Panc1 (cell line): Measurements from ENCODE around the gene GOLGB1. TPM values are rescaled to one million over a fixed set of nuclear protein-coding genes. Genes with fewer than 3 reads are reported as not detected.
"Not testable (repeated sequence)": the region's sequence is repeated elsewhere in the genome, so short reads cannot be mapped to it uniquely, and the experiment has no call there.

Experiments
- ATAC-seq: fragments of 200-7000 bp; cut with Tn5 transposase; 2 replicates; pipeline ENCODE4 v1.9.1; 2020; ENCODE audit warnings: mild to moderate bottlenecking, moderate library complexity
- BruUV-seq: library from RNA; stranded (reverse); fragments of 400-500 nt; replicated peaks from 2 replicates; lab custom pipeline; 2021; lab: Mats Ljungman, UMichigan
- CTCF ChIA-PET: fragments of 300-600 bp; sonication (Branson Sonifier 250); formaldehyde crosslinking; loops from one replicate; lab custom pipeline; 2022; ENCODE audit warnings: antibody characterized with exemption; lab: Charles Lee
- POLR2A ChIA-PET: fragments of 300-600 bp; sonication (Branson Sonifier 250); formaldehyde crosslinking; loops from one replicate; lab custom pipeline; 2022; ENCODE audit warnings: antibody characterized with exemption; lab: Charles Lee
- DNase-seq: peaks from one replicate; pipeline ENCODE4 v3.0.0-alpha.2; 2010; ENCODE audit warnings: low read depth, low spot score
- H3K27ac ChIP-seq: 2 replicates; pipeline ENCODE4 v1.5.1; 2011; ENCODE audit warnings: mild to moderate bottlenecking, low read length, inconsistent platforms
- H3K27me3 ChIP-seq: fragments of 200-500 bp; sonication (Bioruptor generic); 2 replicates; pipeline ENCODE4 v1.6.0; 2014; ENCODE audit warnings: low read length, inconsistent platforms; ENCODE audit not compliant: control insufficient read depth, insufficient read depth
- H3K36me3 ChIP-seq: fragments of 200-500 bp; sonication (Bioruptor generic); 2 replicates; pipeline ENCODE4 v1.5.1; 2014; ENCODE audit warnings: inconsistent platforms, mild to moderate bottlenecking, low read length, moderate library complexity; ENCODE audit not compliant: control insufficient read depth, insufficient read depth
- H3K4me1 ChIP-seq: 2 replicates; pipeline ENCODE4 v1.5.1; 2011; ENCODE audit warnings: inconsistent platforms, mild to moderate bottlenecking, low read length, moderate library complexity; ENCODE audit not compliant: control insufficient read depth, insufficient read depth
- H3K4me3 ChIP-seq, 2 experiments: 2 replicates each; pipeline ENCODE4 v1.5.1; 2011 to 2012; ENCODE audit warnings: low read depth in 2 of 2, low read length in 2 of 2, mild to moderate bottlenecking in 2 of 2, inconsistent platforms in 1 of 2, moderate library complexity in 1 of 2
- H3K9me3 ChIP-seq: fragments of 200-500 bp; sonication (Bioruptor generic); 2 replicates; pipeline ENCODE4 v1.5.1; 2014; ENCODE audit warnings: low read depth, mild to moderate bottlenecking, inconsistent platforms, low read length, moderate library complexity; ENCODE audit not compliant: control insufficient read depth, insufficient read depth
- POLR2AphosphoS5 ChIP-seq: IDR thresholded peaks from 2 replicates; pipeline ENCODE4 v1.6.1; 2012; ENCODE audit warnings: mild to moderate bottlenecking, low read depth, low read length, moderate library complexity
- SIN3A ChIP-seq: IDR thresholded peaks from 2 replicates; pipeline ENCODE4 v1.6.1; 2012; ENCODE audit warnings: low read depth, mild to moderate bottlenecking, low read length, moderate library complexity, borderline replicate concordance; ENCODE audit not compliant: insufficient read depth
- TCF7L2 ChIP-seq: IDR thresholded peaks from 2 replicates; pipeline ENCODE4 v1.6.1; 2011; ENCODE audit warnings: mild to moderate bottlenecking, low read depth, low read length, inconsistent platforms
- in situ Hi-C: cut with HindIII; loops from 2 replicates; pipeline ENCODE4 v1.10.0; 2016; ENCODE audit warnings: low sequenced_read_pairs, low pct_unique_long_range_greater_than_20kb
- intact Hi-C: fragments of 100-400 bp; cut with micrococcal nuclease; formaldehyde crosslinking; loops from one replicate; pipeline ENCODE4 v1.10.0; 2022; ENCODE audit not compliant: unreplicated experiment
- total RNA-seq: library from RNA; stranded (reverse); gene quantifications from one replicate; pipeline ENCODE4 v1.2.1, GENCODE V29; 2021; ENCODE audit not compliant: unreplicated experiment
- TF ChIP-seq, protein P1 (sequence below): fragments of 450-650 bp; IDR thresholded peaks from 2 replicates; pipeline ENCODE4 v1.5.1; 2017; ENCODE audit warnings: mild to moderate bottlenecking
- TF ChIP-seq, protein P2 (sequence below), 2 experiments: IDR thresholded peaks; 2 replicates each; pipeline ENCODE4 v1.6.1; 2011 to 2012; ENCODE audit warnings: low read depth in 2 of 2, control low read depth in 1 of 2, low read length in 1 of 2, mild to moderate bottlenecking in 1 of 2, moderate library complexity in 1 of 2; ENCODE audit not compliant: insufficient read depth in 1 of 2

GOLGB1 gene
- total RNA-seq, 1 experiment from 2014 or later: 49.7 TPM

DNA sequence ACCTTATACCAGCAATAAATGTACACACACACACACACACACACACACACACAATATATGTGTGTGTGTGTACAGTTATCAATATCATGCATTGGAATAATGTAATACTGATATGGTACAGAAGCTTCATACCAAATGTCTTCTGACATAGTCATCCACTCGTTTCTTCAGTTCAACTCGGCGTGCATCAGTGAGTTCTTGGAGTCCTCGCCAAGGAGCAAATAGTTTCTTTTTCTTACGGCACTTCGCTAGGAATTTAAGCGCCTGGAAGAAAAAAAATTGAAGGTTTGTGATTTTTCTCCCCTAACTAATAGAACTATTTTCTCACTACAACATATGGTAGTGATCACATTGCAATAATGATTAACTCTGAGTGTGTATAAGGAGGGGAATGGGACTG lies 32.1 kb upstream of the GOLGB1 start:
- ATAC-seq (no peak), DNase-seq (no peak)
- Histone ChIP-seq H3K9me3 (no peaks in the 10 kb centered on the region), H3K27me3 (no peaks in the 10 kb centered on the region), H3K4me3 (no peak overlapping the region), H3K4me1 (no peaks in the 10 kb centered on the region), H3K36me3 (peaks cover 20% of the 10 kb centered on the region), H3K27ac (no peak overlapping the region)
- POLR2A ChIA-PET: interaction anchor here (0.7 kb wide), 1 partner anchor 31 kb away, joined by 3 read pairs; no protein-coding TSS in a partner anchor
- BruUV-seq: no TSS peak
- CTCF ChIA-PET: no interaction called here
- TF ChIP-seq SIN3A (no peak), POLR2AphosphoS5 (no peak), TCF7L2 (no peak)
- TF ChIP-seq, protein P1, sequence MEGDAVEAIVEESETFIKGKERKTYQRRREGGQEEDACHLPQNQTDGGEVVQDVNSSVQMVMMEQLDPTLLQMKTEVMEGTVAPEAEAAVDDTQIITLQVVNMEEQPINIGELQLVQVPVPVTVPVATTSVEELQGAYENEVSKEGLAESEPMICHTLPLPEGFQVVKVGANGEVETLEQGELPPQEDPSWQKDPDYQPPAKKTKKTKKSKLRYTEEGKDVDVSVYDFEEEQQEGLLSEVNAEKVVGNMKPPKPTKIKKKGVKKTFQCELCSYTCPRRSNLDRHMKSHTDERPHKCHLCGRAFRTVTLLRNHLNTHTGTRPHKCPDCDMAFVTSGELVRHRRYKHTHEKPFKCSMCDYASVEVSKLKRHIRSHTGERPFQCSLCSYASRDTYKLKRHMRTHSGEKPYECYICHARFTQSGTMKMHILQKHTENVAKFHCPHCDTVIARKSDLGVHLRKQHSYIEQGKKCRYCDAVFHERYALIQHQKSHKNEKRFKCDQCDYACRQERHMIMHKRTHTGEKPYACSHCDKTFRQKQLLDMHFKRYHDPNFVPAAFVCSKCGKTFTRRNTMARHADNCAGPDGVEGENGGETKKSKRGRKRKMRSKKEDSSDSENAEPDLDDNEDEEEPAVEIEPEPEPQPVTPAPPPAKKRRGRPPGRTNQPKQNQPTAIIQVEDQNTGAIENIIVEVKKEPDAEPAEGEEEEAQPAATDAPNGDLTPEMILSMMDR: no peak
- TF ChIP-seq, protein P2, sequence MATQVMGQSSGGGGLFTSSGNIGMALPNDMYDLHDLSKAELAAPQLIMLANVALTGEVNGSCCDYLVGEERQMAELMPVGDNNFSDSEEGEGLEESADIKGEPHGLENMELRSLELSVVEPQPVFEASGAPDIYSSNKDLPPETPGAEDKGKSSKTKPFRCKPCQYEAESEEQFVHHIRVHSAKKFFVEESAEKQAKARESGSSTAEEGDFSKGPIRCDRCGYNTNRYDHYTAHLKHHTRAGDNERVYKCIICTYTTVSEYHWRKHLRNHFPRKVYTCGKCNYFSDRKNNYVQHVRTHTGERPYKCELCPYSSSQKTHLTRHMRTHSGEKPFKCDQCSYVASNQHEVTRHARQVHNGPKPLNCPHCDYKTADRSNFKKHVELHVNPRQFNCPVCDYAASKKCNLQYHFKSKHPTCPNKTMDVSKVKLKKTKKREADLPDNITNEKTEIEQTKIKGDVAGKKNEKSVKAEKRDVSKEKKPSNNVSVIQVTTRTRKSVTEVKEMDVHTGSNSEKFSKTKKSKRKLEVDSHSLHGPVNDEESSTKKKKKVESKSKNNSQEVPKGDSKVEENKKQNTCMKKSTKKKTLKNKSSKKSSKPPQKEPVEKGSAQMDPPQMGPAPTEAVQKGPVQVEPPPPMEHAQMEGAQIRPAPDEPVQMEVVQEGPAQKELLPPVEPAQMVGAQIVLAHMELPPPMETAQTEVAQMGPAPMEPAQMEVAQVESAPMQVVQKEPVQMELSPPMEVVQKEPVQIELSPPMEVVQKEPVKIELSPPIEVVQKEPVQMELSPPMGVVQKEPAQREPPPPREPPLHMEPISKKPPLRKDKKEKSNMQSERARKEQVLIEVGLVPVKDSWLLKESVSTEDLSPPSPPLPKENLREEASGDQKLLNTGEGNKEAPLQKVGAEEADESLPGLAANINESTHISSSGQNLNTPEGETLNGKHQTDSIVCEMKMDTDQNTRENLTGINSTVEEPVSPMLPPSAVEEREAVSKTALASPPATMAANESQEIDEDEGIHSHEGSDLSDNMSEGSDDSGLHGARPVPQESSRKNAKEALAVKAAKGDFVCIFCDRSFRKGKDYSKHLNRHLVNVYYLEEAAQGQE (IDR thresholded peaks at IDR 0.05; ENCODE audit: insufficient read depth in 1 of 2, low read depth in 2 of 2, low read length in 1 of 2): no peak
- in situ Hi-C loops: no loop called here
- intact Hi-C loops: no loop called here

DNA sequence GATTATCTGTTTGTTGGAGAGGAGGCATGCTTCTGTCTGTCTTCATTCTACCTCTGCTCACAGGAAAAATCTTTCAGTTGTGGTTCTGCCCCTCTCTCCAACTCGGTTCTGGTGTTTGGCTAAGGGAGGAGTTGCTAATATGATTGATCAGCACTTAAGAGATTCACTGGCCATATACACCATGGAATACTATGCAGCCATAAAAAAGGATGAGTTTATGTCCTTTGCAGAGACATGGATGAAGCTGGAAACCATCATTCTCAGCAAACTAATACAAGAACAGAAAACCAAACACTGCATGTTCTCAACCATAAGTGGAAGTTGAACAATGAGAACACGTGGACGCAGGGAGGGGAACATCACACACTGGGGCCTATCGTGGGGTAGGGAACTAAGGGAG lies 25.6 kb upstream of the GOLGB1 start:
- H3K9me3 ChIP-seq, intact Hi-C loops, BruUV-seq, H3K4me3 ChIP-seq, H3K36me3 ChIP-seq, H3K27ac ChIP-seq, DNase-seq, POLR2A ChIA-PET, in situ Hi-C loops, H3K4me1 ChIP-seq, CTCF ChIA-PET, ATAC-seq, H3K27me3 ChIP-seq: not testable (repeated sequence)

DNA sequence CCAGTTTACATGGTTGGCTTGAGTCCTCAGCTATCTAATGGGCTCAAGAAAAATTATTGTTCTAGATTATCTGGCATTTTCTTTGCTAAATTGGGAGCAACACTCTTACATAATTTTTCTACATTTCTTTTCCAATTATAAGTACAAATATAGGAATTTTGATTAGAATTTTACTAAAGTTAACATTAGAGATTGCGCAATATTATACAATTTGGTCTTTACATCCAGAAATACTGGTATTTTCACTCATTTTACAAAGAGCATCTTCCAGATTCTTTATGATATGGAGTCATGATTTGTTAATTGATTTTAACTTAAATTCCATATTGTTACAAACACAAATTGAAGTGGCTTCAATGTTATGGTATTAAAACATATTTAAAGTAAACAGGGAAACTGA lies 19.7 kb upstream of the GOLGB1 start:
- no peak for ATAC-seq
- no peak for DNase-seq
- Histone ChIP-seq H3K4me3 (no peak overlapping the region), H3K4me1 (no peaks in the 10 kb centered on the region), H3K36me3 (peaks cover 9% of the 10 kb centered on the region; the same call in 1 of the 2 replicates), H3K27me3 (no peaks in the 10 kb centered on the region), H3K27ac (no peak overlapping the region), H3K9me3 (no peaks in the 10 kb centered on the region)
- TF ChIP-seq TCF7L2: no peak
- TF ChIP-seq POLR2AphosphoS5: no peak
- TF ChIP-seq, protein P1: no peak
- TF ChIP-seq, protein P2 (IDR thresholded peaks at IDR 0.05; ENCODE audit: insufficient read depth in 1 of 2, low read depth in 2 of 2, low read length in 1 of 2): no peak
- TF ChIP-seq SIN3A: no peak
- ChIA-PET CTCF (no interaction called here), POLR2A (no interaction called here)
- intact Hi-C loops: no loop called here
- in situ Hi-C loops: no loop called here
- no TSS peak for BruUV-seq
